Measurements from ENCODE around the gene LRRC41.

The LRRC41 gene

GRCh38 chr1:46256523-46256922 lies 46.9 kb downstream of the LRRC41 start:
- Histone ChIP-seq H3K4me2 (no peak overlapping the region), H3K27ac (no peak overlapping the region), H3K36me3 (ENCODE audit: insufficient read depth) (no peaks in the 10 kb centered on the region; the same call in 1 of the 2 replicates), H3K4me1 (ENCODE audit: low read depth, poor library complexity, severe bottlenecking) (no peaks in the 10 kb centered on the region), H3K27me3 (ENCODE audit: insufficient read depth, low read depth) (no peaks in the 10 kb centered on the region), H2AFZ (ENCODE audit: low read depth) (no peak overlapping the region), H4K20me1 (ENCODE audit: insufficient read depth) (no peaks in the 10 kb centered on the region), H3K79me2 (ENCODE audit: insufficient read depth, low read depth) (no peaks in the 10 kb centered on the region), H3K4me3 (IDR thresholded peaks at IDR 0.05; ENCODE audit: insufficient read depth, low read depth, low read length) (no peak overlapping the region), H3K9ac (no peak overlapping the region)
- TF ChIP-seq CTCF (conservative IDR thresholded peaks at IDR 0.05; ENCODE audit: low read depth, low read length) = no peak

GRCh38 chr1:46254668-46255067 lies 48.7 kb downstream of the LRRC41 start:
- Histone ChIP-seq H3K27me3 (ENCODE audit: insufficient read depth, low read depth) (no peaks in the 10 kb centered on the region), H3K36me3 (ENCODE audit: insufficient read depth) (peaks cover 5% of the 10 kb centered on the region; the same call in 1 of the 2 replicates), H3K79me2 (ENCODE audit: insufficient read depth, low read depth) (no peaks in the 10 kb centered on the region), H4K20me1 (ENCODE audit: insufficient read depth) (no peaks in the 10 kb centered on the region), H3K27ac (no peak overlapping the region), H3K9ac (no peak overlapping the region), H3K4me2 (no peak overlapping the region), H2AFZ (ENCODE audit: low read depth) (no peak overlapping the region), H3K4me1 (ENCODE audit: low read depth, poor library complexity, severe bottlenecking) (no peaks in the 10 kb centered on the region), H3K4me3 (IDR thresholded peaks at IDR 0.05; ENCODE audit: insufficient read depth, low read depth, low read length) (no peak overlapping the region)
- no peak for TF ChIP-seq CTCF (conservative IDR thresholded peaks at IDR 0.05; ENCODE audit: low read depth, low read length)

GRCh38 chr1:46248122-46248920 lies 55.1 kb downstream of the LRRC41 start:
- no peaks in the 10 kb centered on the region for H3K27me3 ChIP-seq (ENCODE audit: insufficient read depth, low read depth)
- peak overlapping the region; percentile 93 for H3K4me3 ChIP-seq (IDR thresholded peaks at IDR 0.05; ENCODE audit: insufficient read depth, low read depth, low read length)

DNA sequence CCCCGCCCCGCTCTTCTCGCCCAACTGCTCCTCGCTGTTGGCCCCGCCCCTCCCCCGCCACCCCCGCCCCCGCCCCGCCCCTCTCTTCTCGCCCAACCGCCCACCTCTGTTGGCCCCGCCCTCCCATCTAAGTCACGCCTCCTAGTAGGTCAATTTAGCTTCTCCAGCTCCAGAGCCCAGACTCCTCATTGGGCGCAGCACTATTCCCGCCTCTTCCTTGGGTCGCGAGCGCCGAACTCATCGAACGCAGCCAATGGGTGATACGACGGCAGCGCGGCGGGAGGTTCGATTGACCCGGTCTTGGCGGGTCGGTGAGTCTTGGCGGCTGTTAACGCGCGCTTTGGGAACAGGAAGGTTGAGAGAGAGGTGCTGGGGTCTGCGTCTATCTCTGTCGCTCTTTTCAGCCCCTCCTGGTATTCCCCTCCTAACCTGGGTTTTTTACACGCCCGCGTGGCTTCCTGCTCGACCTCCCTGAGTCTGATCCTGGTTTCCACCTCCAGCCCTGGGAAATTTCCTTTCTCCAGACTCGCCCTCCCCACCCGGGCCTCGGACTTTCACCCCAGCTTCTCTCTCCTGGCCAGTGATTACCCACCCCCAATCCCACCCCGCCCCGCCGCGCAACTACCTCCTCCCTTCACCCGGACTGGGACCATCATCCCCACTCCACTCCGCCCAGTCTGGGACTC lies 55.8 kb downstream of the LRRC41 start, which contains the start of gene RAD54L:
RAD54L (plus strand) TSS at position 328 of the 686 bp plus-strand sequence. CDS start 643 bp downstream, outside the sequence.
- H3K79me2 ChIP-seq (ENCODE audit: insufficient read depth, low read depth) = peaks cover 17% of the 10 kb centered on the region
- peaks cover 24% of the 10 kb centered on the region for H3K4me1 ChIP-seq (ENCODE audit: low read depth, poor library complexity, severe bottlenecking)
- peak within 1 kb of the TSS; percentile 93 for H3K4me3 ChIP-seq (IDR thresholded peaks at IDR 0.05; ENCODE audit: insufficient read depth, low read depth, low read length)
- H3K36me3 ChIP-seq (ENCODE audit: insufficient read depth) = peaks cover 5% of the 10 kb centered on the region; the same call in 1 of the 2 replicates
- peak within 1 kb of the TSS; percentile 63 for H3K27ac ChIP-seq
- H3K27me3 ChIP-seq (ENCODE audit: insufficient read depth, low read depth) = no peaks in the 10 kb centered on the region
- H3K4me2 ChIP-seq = peak within 1 kb of the TSS; percentile 87
- H2AFZ ChIP-seq (ENCODE audit: low read depth) = peak within 1 kb of the TSS; percentile 98
- no peaks in the 10 kb centered on the region for H4K20me1 ChIP-seq (ENCODE audit: insufficient read depth)
- TF ChIP-seq CTCF (conservative IDR thresholded peaks at IDR 0.05; ENCODE audit: low read depth, low read length) = no peak
- H3K9ac ChIP-seq = peak within 1 kb of the TSS; percentile 64; the same call in 1 of the 2 replicates

More at GRCh38 chr1:46248122-46248920, 55.1 kb downstream of the LRRC41 start:
- Histone ChIP-seq H3K4me2 (peak overlapping the region; percentile 87), H3K27ac (peak overlapping the region; percentile 63), H3K79me2 (ENCODE audit: insufficient read depth, low read depth) (peaks cover 17% of the 10 kb centered on the region), H4K20me1 (ENCODE audit: insufficient read depth) (no peaks in the 10 kb centered on the region), H3K4me1 (ENCODE audit: low read depth, poor library complexity, severe bottlenecking) (peaks cover 24% of the 10 kb centered on the region), H3K36me3 (ENCODE audit: insufficient read depth) (peaks cover 5% of the 10 kb centered on the region; the same call in 1 of the 2 replicates), H2AFZ (ENCODE audit: low read depth) (peak overlapping the region; percentile 62), H3K9ac (peak overlapping the region; percentile 64; the same call in 1 of the 2 replicates)
- peak; percentile 69 for TF ChIP-seq CTCF (conservative IDR thresholded peaks at IDR 0.05; ENCODE audit: low read depth, low read length)
